K562 (cell line): Measurements from ENCODE around the gene ABHD16A. TPM values are rescaled to one million over a fixed set of nuclear protein-coding genes. Genes with fewer than 3 reads are reported as not detected.

Experiments used
- ARID3B ChIP-seq: fragments of 250-450 bp; sonication (Bioruptor Pico); IDR thresholded peaks from 2 replicates; pipeline ENCODE4 v1.4.0; 2020; ENCODE audit warnings: borderline replicate concordance
- CEBPG ChIP-seq, 3 experiments: fragments of 200-800 bp in 1 of 3; sonication (Bioruptor generic) in 1 of 3; sonication (generic) in 1 of 3; formaldehyde crosslinking in 1 of 3; IDR thresholded peaks in 2 of 3; conservative IDR thresholded peaks in 1 of 3; 2 replicates each; pipeline versions ENCODE4 v1.6.1 to v1.8.0; 2016 to 2022; ENCODE audit warnings: missing compliant biosample characterization in 2 of 3, missing genetic modification characterization in 2 of 3, mild to moderate bottlenecking in 1 of 3, missing genetic modification reagents in 1 of 3
- ELF4 ChIP-seq: fragments of 450-650 bp; formaldehyde crosslinking; IDR thresholded peaks from 2 replicates; pipeline ENCODE4 v1.4.0; 2022; ENCODE audit warnings: missing genetic modification characterization
- HOMEZ ChIP-seq: fragments of 250-450 bp; sonication (Bioruptor Pico); IDR thresholded peaks from 2 replicates; pipeline ENCODE4 v1.4.0; 2020; ENCODE audit warnings: mild to moderate bottlenecking, moderate library complexity
- MIER1 ChIP-seq: fragments of 450-650 bp; IDR thresholded peaks from 2 replicates; pipeline ENCODE4 v1.6.1; 2016; ENCODE audit warnings: antibody characterized with exemption, mild to moderate bottlenecking, low read depth
- PTBP1 ChIP-seq: fragments of 200-400 bp; formaldehyde crosslinking; IDR thresholded peaks from 2 replicates; pipeline ENCODE4 v1.6.1; 2017; ENCODE audit warnings: low read depth, low read length
- RBM14 ChIP-seq: fragments of 200-400 bp; formaldehyde crosslinking; IDR thresholded peaks from 2 replicates; pipeline ENCODE4 v1.6.1; 2018; ENCODE audit warnings: low read depth, mild to moderate bottlenecking, low read length, moderate library complexity, borderline replicate concordance; ENCODE audit not compliant: insufficient read depth
- RBM39 ChIP-seq: fragments of 200-400 bp; formaldehyde crosslinking; optimal IDR thresholded peaks from 2 replicates; pipeline ENCODE3; 2018; ENCODE audit warnings: low read depth, low read length
- SMARCA4 ChIP-seq: fragments of 450-650 bp; IDR thresholded peaks from 2 replicates; pipeline ENCODE4 v1.6.1; 2016
- SRF ChIP-seq, 2 experiments: fragments of 250-450, 450-650 bp in 1 of 2; sonication (Bioruptor Pico) in 1 of 2; sonication (generic) in 1 of 2; formaldehyde crosslinking; IDR thresholded peaks; 2 replicates each; pipeline versions ENCODE4 v1.5.0 to v1.5.1; 2020 to 2022; ENCODE audit warnings: mild to moderate bottlenecking in 1 of 2, missing genetic modification reagents in 1 of 2
- SUPT5H ChIP-seq: fragments of 450-650 bp; IDR thresholded peaks from 2 replicates; pipeline ENCODE4 v1.6.1; 2016
- TEAD2 ChIP-seq: fragments of 450-650 bp; IDR thresholded peaks from 2 replicates; pipeline ENCODE4 v1.6.1; 2016; ENCODE audit warnings: missing genetic modification characterization, control low read depth, missing compliant biosample characterization
- TGIF2 ChIP-seq: sonication (generic); formaldehyde crosslinking; IDR thresholded peaks from 2 replicates; pipeline ENCODE4 v1.8.1; 2022; ENCODE audit warnings: mild to moderate bottlenecking, missing genetic modification reagents, moderate library complexity
- ZFP91 ChIP-seq: sonication (generic); formaldehyde crosslinking; IDR thresholded peaks from 2 replicates; pipeline ENCODE4 v1.8.0; 2022; ENCODE audit warnings: mild to moderate bottlenecking, missing genetic modification reagents
- ZNF609 ChIP-seq: sonication (generic); formaldehyde crosslinking; IDR thresholded peaks from 2 replicates; pipeline ENCODE4 v1.8.1; 2023; ENCODE audit warnings: missing genetic modification reagents, mild to moderate bottlenecking, borderline replicate concordance
- polyA plus RNA-seq, 8 experiments: library from polyadenylated mRNA; depleted of rRNA in 4 of 8; stranded (reverse) in 5 of 8; unstranded in 3 of 8; fragments of >200 nt; fragmentation: Nextera tagmentation in 2 of 8; fragmentation: Illumina TruSeq in 1 of 8; extraction: Ambion mirVana in 2 of 8; extraction: Trizol in 1 of 8; gene quantifications; 2 replicates each; pipeline versions ENCODE4 v1.2.1 to v1.2.3, GENCODE V29; 2011 to 2014; ENCODE audit warnings: inconsistent platforms in 1 of 8, missing spikeins in 1 of 8
- total RNA-seq, 7 experiments: library from RNA; depleted of rRNA in 6 of 7; stranded (reverse); fragments of >200 nt in 6 of 7; fragmentation: Illumina TruSeq in 2 of 7; extraction: Trizol in 2 of 7; gene quantifications; 2 replicates each; pipeline versions ENCODE4 v1.2.1 to v1.2.3, GENCODE V29; 2011 to 2021; ENCODE audit warnings: low replicate concordance in 1 of 7

Gene ABHD16A
- total and polyA plus RNA-seq, 9 of the 15 experiments (the other 6 are each of a cell fraction or from before 2014, with no cell fraction given) = 25.8 to 120 (median 81.6) TPM

GRCh38 chr6:31727717-31728671 lies 24.9 kb upstream of the ABHD16A start (continued):
- TF ChIP-seq ARID3B (CRISPR knock-in tag) = 0 out of 2 replicates have a peak, but pooled peaks have one; percentile 24
- TF ChIP-seq SUPT5H = peak; percentile 38; the same call in 1 of the 2 replicates
- TF ChIP-seq ZFP91 (CRISPR knock-in tag) = peak; percentile 78; the same call in 1 of the 2 replicates
- no peak for TF ChIP-seq TGIF2 (CRISPR knock-in tag)
- 0 out of 2 replicates have a peak, but pooled peaks have one; percentile 7 for TF ChIP-seq SMARCA4
- peak; percentile 2 for TF ChIP-seq RBM39
- TF ChIP-seq SRF (CRISPR knock-in tag; IDR thresholded peaks at IDR 0.05) = 0 out of 4 replicates have a peak, but pooled peaks of 1 of the 2 experiments have one; percentile 4
- no peak for TF ChIP-seq HOMEZ (CRISPR knock-in tag)
- TF ChIP-seq RBM14 = 0 out of 2 replicates have a peak, but pooled peaks have one; percentile 78
- TF ChIP-seq ELF4 (CRISPR knock-in tag) = peak; percentile 74; the same call in 1 of the 2 replicates
- peak; percentile 66; the same call in 1 of the 2 replicates for TF ChIP-seq ZNF609
- 0 out of 2 replicates have a peak, but pooled peaks have one; percentile 5 for TF ChIP-seq PTBP1
- TF ChIP-seq TEAD2 (tag) = no peak
- TF ChIP-seq CEBPG (CRISPR knock-in tag; IDR thresholded peaks at IDR 0.05) = 0 out of 2 replicates have a peak, but pooled peaks have one; percentile 6
- no peak for TF ChIP-seq CEBPG (tag; conservative IDR thresholded peaks at IDR 0.05 in 1 of 2, IDR thresholded peaks at IDR 0.05 in 1 of 2)
- peak; percentile 6; the same call in 1 of the 2 replicates for TF ChIP-seq MIER1
